WERI-Rb-1 (cell line): ENCODE data around the gene TAF1C.

Experiments used
- DNase-seq: peaks from one replicate; pipeline ENCODE4 v3.0.0-alpha.2; 2020
- H3K27ac ChIP-seq: fragments of 250-450 bp; sonication (Bioruptor Pico); 2 replicates; pipeline ENCODE4 v1.5.1; 2020; ENCODE audit warnings: mild to moderate bottlenecking, moderate library complexity
- H3K27me3 ChIP-seq: fragments of 250-450 bp; sonication (Bioruptor Pico); 2 replicates; pipeline ENCODE4 v1.5.1; 2021; ENCODE audit warnings: mild to moderate bottlenecking, low read depth, moderate library complexity; ENCODE audit not compliant: insufficient read depth, severe bottlenecking
- H3K36me3 ChIP-seq: fragments of 250-450 bp; sonication (Bioruptor Pico); 2 replicates; pipeline ENCODE4 v1.5.1; 2020; ENCODE audit warnings: mild to moderate bottlenecking, moderate library complexity
- H3K4me3 ChIP-seq: 2 replicates; pipeline ENCODE4 v1.5.1; 2011; ENCODE audit warnings: low read depth, mild to moderate bottlenecking, control low read depth, low read length
- H3K9me3 ChIP-seq: fragments of 250-450 bp; sonication (Bioruptor Pico); 2 replicates; pipeline ENCODE4 v1.5.1; 2021; ENCODE audit warnings: mild to moderate bottlenecking, moderate library complexity; ENCODE audit not compliant: severe bottlenecking
- TF ChIP-seq, protein P1 (sequence below): IDR thresholded peaks from 2 replicates; pipeline ENCODE4 v1.5.1; 2011; ENCODE audit warnings: low read depth, mild to moderate bottlenecking, control low read depth, inconsistent platforms, low read length

Gene TAF1C

DNA sequence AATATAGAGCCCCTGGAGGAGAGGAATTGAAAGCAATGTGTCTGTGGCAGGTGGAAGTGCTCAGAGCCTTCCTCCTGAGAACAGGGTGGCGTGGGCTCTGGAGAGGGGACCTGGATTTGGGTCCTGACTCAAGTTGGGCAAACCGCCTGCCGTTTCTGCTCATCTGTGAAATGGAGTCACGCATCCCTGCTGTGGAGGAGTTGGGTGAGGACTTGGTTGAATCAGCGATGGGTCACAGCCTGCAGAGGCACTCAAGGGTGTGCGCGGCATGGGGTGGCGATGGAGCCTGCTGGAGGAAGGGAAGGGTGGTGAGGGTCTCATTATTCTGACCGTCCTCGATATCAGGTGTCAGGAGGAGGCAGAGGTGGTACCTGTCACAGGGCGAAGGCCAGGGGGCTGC lies 7.2 kb upstream of the TAF1C start:
- Histone ChIP-seq H3K4me3 (no peak overlapping the region), H3K9me3 (no peaks in the 10 kb centered on the region), H3K27ac (no peak overlapping the region), H3K36me3 (no peaks in the 10 kb centered on the region), H3K27me3 (no peaks in the 10 kb centered on the region)
- TF ChIP-seq, protein P1, sequence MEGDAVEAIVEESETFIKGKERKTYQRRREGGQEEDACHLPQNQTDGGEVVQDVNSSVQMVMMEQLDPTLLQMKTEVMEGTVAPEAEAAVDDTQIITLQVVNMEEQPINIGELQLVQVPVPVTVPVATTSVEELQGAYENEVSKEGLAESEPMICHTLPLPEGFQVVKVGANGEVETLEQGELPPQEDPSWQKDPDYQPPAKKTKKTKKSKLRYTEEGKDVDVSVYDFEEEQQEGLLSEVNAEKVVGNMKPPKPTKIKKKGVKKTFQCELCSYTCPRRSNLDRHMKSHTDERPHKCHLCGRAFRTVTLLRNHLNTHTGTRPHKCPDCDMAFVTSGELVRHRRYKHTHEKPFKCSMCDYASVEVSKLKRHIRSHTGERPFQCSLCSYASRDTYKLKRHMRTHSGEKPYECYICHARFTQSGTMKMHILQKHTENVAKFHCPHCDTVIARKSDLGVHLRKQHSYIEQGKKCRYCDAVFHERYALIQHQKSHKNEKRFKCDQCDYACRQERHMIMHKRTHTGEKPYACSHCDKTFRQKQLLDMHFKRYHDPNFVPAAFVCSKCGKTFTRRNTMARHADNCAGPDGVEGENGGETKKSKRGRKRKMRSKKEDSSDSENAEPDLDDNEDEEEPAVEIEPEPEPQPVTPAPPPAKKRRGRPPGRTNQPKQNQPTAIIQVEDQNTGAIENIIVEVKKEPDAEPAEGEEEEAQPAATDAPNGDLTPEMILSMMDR, result no peak
- no peak for DNase-seq

DNA sequence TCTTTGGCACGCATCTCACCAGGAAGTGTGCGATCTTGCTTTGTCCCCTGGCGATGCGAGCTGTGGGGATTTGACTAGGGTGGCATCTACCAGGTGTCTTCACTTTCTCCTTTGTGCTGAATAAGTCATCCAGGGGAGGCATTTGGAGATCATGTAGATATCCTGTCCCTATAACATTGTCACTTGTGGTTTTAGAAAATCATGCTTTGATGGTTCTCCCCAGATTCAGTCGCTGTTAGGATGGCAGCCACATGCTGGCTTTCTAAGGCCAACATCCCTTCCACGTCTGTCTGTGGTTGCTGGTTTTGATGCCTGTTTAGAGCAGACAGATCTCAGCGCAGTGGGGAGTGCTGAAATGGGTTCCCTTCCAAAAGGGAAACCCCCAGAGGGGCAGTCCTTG lies 6.6 kb upstream of the TAF1C start:
- Histone ChIP-seq H3K9me3 (no peaks in the 10 kb centered on the region), H3K4me3 (no peak overlapping the region), H3K27me3 (no peaks in the 10 kb centered on the region), H3K27ac (no peak overlapping the region), H3K36me3 (no peaks in the 10 kb centered on the region)
- no peak for DNase-seq
- TF ChIP-seq, protein P1, result no peak

DNA sequence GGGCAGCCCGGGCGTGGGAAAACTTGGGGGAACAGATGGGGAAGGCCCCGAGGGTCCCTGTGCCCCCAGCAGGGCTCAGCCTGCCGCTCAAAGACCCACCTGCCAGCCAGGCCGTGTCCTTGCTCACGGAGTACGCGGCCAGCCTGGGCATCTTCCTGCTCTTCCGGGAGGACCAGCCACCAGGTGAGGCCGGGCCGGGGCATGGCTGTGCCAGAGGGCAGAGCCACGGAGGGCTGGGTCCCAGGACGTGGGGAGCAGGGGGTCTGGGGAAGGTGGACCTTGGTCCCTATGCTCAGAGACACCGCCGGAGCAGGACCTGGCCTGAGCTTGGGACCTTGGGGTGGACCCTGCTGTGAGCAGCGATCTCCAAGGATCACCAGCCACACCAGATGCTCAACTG lies 4.6 kb upstream of the TAF1C start:
- no peak for DNase-seq
- Histone ChIP-seq H3K36me3 (no peaks in the 10 kb centered on the region), H3K27me3 (no peaks in the 10 kb centered on the region), H3K9me3 (no peaks in the 10 kb centered on the region), H3K27ac (no peak overlapping the region), H3K4me3 (no peak overlapping the region)
- TF ChIP-seq, protein P1, result no peak

DNA sequence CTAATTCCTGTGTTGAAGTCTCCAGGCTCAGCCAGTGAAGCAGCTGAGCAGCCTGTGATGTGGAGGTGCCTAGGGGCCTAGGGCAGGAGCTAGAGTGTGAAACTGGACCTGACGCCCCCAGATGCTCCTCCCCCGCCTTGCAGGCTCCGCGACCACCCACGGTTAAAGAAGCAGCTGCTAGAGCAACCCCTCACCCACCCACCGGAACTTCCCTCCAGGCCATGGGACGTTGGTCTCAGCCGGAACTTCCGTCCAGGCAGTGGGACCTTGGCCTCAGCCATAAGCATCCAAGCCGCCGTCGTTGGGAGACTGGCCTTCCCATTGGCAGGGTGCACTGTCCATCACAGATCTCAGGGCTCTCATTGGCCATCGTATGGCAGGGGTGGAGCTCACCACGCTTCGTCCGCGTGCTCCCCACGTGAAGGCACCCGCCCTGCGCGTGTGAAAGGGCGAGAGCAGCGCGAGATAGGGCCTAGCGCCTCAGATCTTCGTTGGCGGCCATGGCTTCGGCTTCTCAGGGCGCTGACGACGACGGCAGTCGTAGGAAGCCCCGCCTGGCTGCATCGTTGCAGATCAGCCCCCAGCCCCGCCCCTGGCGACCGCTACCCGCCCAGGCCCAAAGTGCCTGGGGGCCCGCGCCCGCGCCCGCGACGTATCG lies 4.0 kb upstream of the TAF1C start, which contains the start of gene ADAD2:
ADAD2 (plus strand) TSS at position 427 of the 658 bp plus-strand sequence; CDS start at position 501, 74 bp downstream.
- Histone ChIP-seq H3K27me3 (no peaks in the 10 kb centered on the region), H3K9me3 (no peaks in the 10 kb centered on the region), H3K4me3 (no peak within 1 kb of the TSS), H3K27ac (no peak within 1 kb of the TSS), H3K36me3 (no peaks in the 10 kb centered on the region)
- TF ChIP-seq, protein P1, result no peak
- no peak for DNase-seq

DNA sequence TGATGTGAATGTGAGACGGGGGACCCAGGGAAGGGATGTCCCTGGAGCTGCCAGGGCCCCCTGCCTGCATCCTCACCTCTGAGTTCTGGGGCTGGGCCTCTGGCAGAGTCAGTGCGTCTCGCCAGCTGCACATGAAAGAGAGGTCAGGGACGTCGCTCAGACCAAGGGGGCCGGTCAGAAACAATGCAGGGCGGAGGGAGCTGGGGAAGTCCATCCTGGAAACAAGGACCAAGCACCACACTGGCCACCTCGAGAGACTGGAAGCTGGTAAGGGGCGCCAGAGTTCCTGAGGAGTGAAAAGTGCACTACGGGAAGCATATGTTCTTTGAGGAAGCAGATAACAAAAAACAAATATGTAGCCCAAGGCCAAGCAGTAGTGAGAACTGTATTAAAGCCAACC lies 2.1 kb downstream of the TAF1C start:
- H3K27ac ChIP-seq, result no peak overlapping the region
- TF ChIP-seq, protein P1, result no peak
- no peak overlapping the region for H3K4me3 ChIP-seq
- H3K9me3 ChIP-seq, result no peaks in the 10 kb centered on the region
- no peaks in the 10 kb centered on the region for H3K27me3 ChIP-seq
- DNase-seq, result no peak
- H3K36me3 ChIP-seq, result peaks cover 3% of the 10 kb centered on the region; the same call in 1 of the 2 replicates
